Right lobe of liver (tissue), 4 donors: ENCODE measurements around the gene HBQ1.
A peak's percentile ranks its signal among the peaks of the same experiment; 100 is the strongest.

Source experiments
- CTCF ChIP-seq, 4 donors: fragments of 200-600 bp in 3 of 4; fragments of 450-650 bp in 1 of 4; IDR thresholded peaks; one replicate each; pipeline versions ENCODE4 v1.5.1 to v1.8.0; 2016 to 2022; ENCODE audit warnings: antibody characterized with exemption in 4 of 4, mild to moderate bottlenecking in 2 of 4
- POLR2A ChIP-seq: fragments of 450-650 bp; IDR thresholded peaks from one replicate; pipeline ENCODE4 v1.6.1; 2017; ENCODE audit warnings: antibody characterized with exemption, mild to moderate bottlenecking
- donor health status: DM: no; HTN: no; CAD: no.
- donor health status: DM: no; HTN: no; CAD: no.
- donor health status: DM: no; HTN: yes; CAD: no.

DNA sequence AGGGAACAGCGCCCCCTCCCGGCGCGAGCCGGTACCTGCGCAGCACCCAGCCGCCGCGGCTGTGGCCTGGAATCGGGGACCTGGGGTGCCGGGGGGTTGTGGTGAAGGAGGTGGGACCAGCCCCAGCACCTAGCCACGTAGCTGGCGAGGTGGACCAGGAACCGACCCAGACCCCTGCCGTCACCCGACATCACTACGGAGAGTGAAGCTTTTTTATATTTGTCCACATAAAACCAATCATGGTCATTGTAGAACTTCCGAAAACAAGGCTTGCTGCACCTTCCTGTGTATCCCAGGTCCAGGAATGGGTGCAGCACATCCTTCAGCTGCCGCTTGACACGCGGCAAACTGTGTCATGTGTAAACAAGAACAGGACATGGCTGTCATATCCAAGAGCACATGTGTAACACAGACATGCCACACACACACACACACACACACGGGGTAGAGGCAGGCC, 1.3 kb downstream of the HBQ1 start:
- no peak for TF ChIP-seq POLR2A
- TF ChIP-seq CTCF (IDR thresholded peaks at IDR 0.05), result peak; percentile 89 to 98 (median 94)
